ENCODE data around the gene ULBP2.
"Not testable (repeated sequence)": the region's sequence is repeated elsewhere in the genome, so short reads cannot be mapped to it uniquely, and the experiment has no call there.

ULBP2 gene

GRCh38 chr6:149927025-149927424, 14.8 kb upstream of the ULBP2 start:
- DNase-seq (ENCODE audit: low spot score): not testable (repeated sequence)

GRCh38 chr6:149929422-149929821, 12.4 kb upstream of the ULBP2 start:
- no peak for DNase-seq (ENCODE audit: low spot score)

GRCh38 chr6:149931501-149931900, 10.3 kb upstream of the ULBP2 start:
- DNase-seq (ENCODE audit: low spot score): no peak

GRCh38 chr6:149933036-149933435, 8.8 kb upstream of the ULBP2 start:
- no peak for DNase-seq (ENCODE audit: low spot score)

- DNase-seq (ENCODE audit: low spot score): no peak
Observed at GRCh38 chr6:149933461-149933860, 8.4 kb upstream of the ULBP2 start.

- DNase-seq (ENCODE audit: low spot score): peak; percentile 44
Observed at GRCh38 chr6:149934249-149935156, 7.3 kb upstream of the ULBP2 start.

- DNase-seq (ENCODE audit: low spot score): no peak
Observed at GRCh38 chr6:149935246-149935645, 6.6 kb upstream of the ULBP2 start.

- DNase-seq (ENCODE audit: low spot score): no peak
Observed at GRCh38 chr6:149935668-149936067, 6.1 kb upstream of the ULBP2 start.

- DNase-seq (ENCODE audit: low spot score): no peak
Observed at GRCh38 chr6:149936743-149937142, 5.1 kb upstream of the ULBP2 start.

- DNase-seq (ENCODE audit: low spot score): not testable (repeated sequence)
Observed at GRCh38 chr6:149938013-149938570, 3.7 kb upstream of the ULBP2 start.

GRCh38 chr6:149938571-149939355, 3.1 kb upstream of the ULBP2 start:
- no peak for DNase-seq (ENCODE audit: low spot score)

- no peak for DNase-seq (ENCODE audit: low spot score)
Observed at GRCh38 chr6:149939356-149939648, 2.5 kb upstream of the ULBP2 start.

- no peak for DNase-seq (ENCODE audit: low spot score)
Observed at GRCh38 chr6:149939909-149940671, 1.7 kb upstream of the ULBP2 start.

GRCh38 chr6:149940672-149940982, 1.2 kb upstream of the ULBP2 start:
- no peak for DNase-seq (ENCODE audit: low spot score)

- no peak for DNase-seq (ENCODE audit: low spot score)
Observed at GRCh38 chr6:149942461-149942829, 631 bp downstream of the ULBP2 start.

GRCh38 chr6:149943321-149943720, 1.5 kb downstream of the ULBP2 start:
- not testable (repeated sequence) for DNase-seq (ENCODE audit: low spot score)

GRCh38 chr6:149945276-149945675, 3.5 kb downstream of the ULBP2 start:
- DNase-seq (ENCODE audit: low spot score): not testable (repeated sequence)

- not testable (repeated sequence) for DNase-seq (ENCODE audit: low spot score)
Observed at GRCh38 chr6:149946631-149947030, 4.8 kb downstream of the ULBP2 start.

GRCh38 chr6:149947533-149947932, 5.7 kb downstream of the ULBP2 start:
- DNase-seq (ENCODE audit: low spot score): not testable (repeated sequence)

- no peak for DNase-seq (ENCODE audit: low spot score)
Observed at GRCh38 chr6:149948011-149948410, 6.2 kb downstream of the ULBP2 start.

GRCh38 chr6:149948616-149949015, 6.8 kb downstream of the ULBP2 start:
- no peak for DNase-seq (ENCODE audit: low spot score)

GRCh38 chr6:149950423-149950822, 8.6 kb downstream of the ULBP2 start:
- no peak for DNase-seq (ENCODE audit: low spot score)

Data from putamen (tissue), 1 donor.